Measurements from ENCODE around the gene KIAA1671.

The KIAA1671 gene

DNA sequence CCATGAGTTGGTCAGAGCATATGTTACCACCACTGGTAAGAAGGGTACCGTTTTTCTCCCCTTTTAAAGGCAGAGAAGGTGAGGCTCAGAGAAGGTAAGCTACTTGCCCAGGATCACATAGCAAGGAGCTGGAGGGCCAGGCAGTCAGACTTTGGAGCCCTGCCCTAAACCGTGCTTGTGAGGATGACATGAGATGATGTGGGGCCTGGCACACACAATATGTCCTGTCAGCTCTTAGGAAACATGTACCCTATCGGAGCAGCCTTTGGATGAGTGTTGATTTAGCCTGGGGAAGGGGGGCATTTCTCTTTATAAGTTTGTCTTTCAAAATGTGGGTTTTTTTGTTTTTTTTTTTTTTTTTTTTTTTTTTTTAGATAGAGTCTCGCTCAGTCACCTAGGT, 146.7 kb downstream of the KIAA1671 start:
- TF ChIP-seq CTCF (IDR thresholded peaks at IDR 0.05; ENCODE audit: control insufficient read depth, extremely low read depth, insufficient read depth), result no peak
- H3K4me3 ChIP-seq (ENCODE audit: low read depth, low read length), result no peak overlapping the region
- DNase-seq (ENCODE audit: low read depth), result no peak

DNA sequence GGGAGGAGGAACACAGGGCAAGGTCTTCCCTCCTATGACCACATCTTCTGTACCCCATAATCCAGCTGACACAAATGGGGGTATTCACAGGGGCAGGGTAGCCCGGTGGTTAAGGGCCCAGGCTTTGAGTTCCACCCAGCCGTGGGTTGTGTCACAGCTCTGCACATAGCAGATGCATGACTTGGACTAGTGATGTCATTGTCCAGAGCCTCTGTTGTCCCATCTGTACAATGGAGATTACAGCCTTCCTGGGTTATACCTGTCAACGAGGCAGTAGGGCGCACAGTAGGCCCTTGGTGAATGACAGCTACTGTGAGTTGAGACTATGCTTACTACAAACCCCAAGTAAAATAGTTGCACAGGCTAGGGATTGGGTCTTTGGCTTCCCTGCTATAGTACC, 147.9 kb downstream of the KIAA1671 start:
- no peak for DNase-seq (ENCODE audit: low read depth)
- TF ChIP-seq CTCF (IDR thresholded peaks at IDR 0.05; ENCODE audit: control insufficient read depth, extremely low read depth, insufficient read depth), result no peak
- H3K4me3 ChIP-seq (ENCODE audit: low read depth, low read length), result no peak overlapping the region

DNA sequence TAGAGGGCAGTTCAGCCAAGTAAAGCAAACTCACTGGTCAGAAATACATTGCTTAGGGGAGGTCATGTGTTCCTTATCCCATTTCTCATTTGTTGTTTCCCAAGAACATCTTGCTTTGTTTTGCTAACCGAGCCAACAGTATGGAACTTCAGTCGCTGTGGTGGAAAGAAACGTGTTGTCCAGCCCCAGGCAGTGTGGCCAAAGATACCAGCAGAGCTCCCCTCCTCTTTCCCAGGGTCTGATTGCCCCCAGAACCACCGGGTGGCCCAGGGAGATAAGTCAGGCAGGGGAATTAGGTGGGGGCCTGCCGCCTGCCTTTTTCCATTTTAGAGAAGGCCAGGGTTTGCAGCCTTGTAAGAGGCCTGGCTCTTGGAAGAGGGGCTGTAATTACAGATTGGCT, 148.4 kb downstream of the KIAA1671 start:
- DNase-seq (ENCODE audit: low read depth), result no peak
- H3K4me3 ChIP-seq (ENCODE audit: low read depth, low read length), result no peak overlapping the region
- no peak for TF ChIP-seq CTCF (IDR thresholded peaks at IDR 0.05; ENCODE audit: control insufficient read depth, extremely low read depth, insufficient read depth)

GRCh38 chr22:25101501-25101900, 149.0 kb downstream of the KIAA1671 start:
- no peak overlapping the region for H3K4me3 ChIP-seq (ENCODE audit: low read depth, low read length)
- DNase-seq (ENCODE audit: low read depth), result no peak
- no peak for TF ChIP-seq CTCF (IDR thresholded peaks at IDR 0.05; ENCODE audit: control insufficient read depth, extremely low read depth, insufficient read depth)

- no peak overlapping the region for H3K4me3 ChIP-seq (ENCODE audit: low read depth, low read length)
- TF ChIP-seq CTCF (IDR thresholded peaks at IDR 0.05; ENCODE audit: control insufficient read depth, extremely low read depth, insufficient read depth), result no peak
- DNase-seq (ENCODE audit: low read depth), result no peak
These were observed 149.5 kb downstream of the KIAA1671 start for GRCh38 chr22:25101986-25102385.

GRCh38 chr22:25102722-25103121, 150.2 kb downstream of the KIAA1671 start:
- no peak for TF ChIP-seq CTCF (IDR thresholded peaks at IDR 0.05; ENCODE audit: control insufficient read depth, extremely low read depth, insufficient read depth)
- DNase-seq (ENCODE audit: low read depth), result no peak
- H3K4me3 ChIP-seq (ENCODE audit: low read depth, low read length), result no peak overlapping the region

GRCh38 chr22:25104367-25104766, 151.9 kb downstream of the KIAA1671 start:
- H3K4me3 ChIP-seq (ENCODE audit: low read depth, low read length), result no peak overlapping the region
- TF ChIP-seq CTCF (IDR thresholded peaks at IDR 0.05; ENCODE audit: control insufficient read depth, extremely low read depth, insufficient read depth), result no peak
- no peak for DNase-seq (ENCODE audit: low read depth)
